NT2/D1 (cell line): ENCODE measurements around the gene TEX101.

ENCODE experiments used
- YY1 ChIP-seq: IDR thresholded peaks from 2 replicates; pipeline ENCODE4 v1.6.1; 2011; ENCODE audit not compliant: insufficient read length, insufficient read depth
- ZNF274 ChIP-seq: IDR thresholded peaks from 2 replicates; pipeline ENCODE4 v1.6.1; 2011; ENCODE audit warnings: mild to moderate bottlenecking, low read depth, low read length

DNA sequence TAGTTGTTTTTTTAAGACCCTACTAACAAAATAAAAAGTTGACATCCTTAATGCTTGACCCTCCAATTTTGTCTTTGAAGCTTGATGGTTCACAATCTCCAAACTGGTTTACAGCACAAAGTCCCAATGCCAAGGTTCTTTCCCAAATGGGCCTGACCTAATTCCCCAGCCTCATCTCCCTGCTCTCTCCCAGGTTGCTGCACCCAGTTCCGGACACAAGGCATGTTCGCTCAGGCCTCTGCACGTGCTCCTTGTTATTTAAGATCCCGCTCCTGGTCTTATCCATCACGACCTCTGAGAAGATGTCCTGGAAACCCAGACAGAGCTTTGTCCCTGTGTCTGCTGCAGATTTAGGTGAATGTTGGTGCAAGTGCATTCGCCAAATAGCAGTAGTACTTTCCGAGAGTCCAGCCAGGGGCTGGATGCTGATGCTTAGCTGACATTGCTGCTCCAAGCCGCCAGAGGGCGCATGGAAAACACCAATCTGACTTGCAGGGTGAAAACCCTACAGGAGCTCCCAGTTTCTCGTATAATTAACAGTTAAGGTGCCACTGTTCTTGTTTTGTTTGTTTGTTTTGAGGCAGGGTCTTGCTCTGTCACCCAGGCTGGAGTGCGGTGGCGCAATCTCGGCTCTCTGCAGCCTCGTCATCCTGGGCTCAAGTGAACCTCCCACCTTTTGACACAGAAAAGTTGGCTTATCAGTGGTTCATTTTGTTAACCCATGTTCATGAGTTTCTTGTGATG lies 32.2 kb downstream of the TEX101 start:
- TF ChIP-seq YY1: no peak
- no peak for TF ChIP-seq ZNF274
